22Rv1 (cell line): ENCODE measurements around the gene TMEM54.

Experiments
- H3K27ac ChIP-seq: fragments of 450-650 bp; 2 replicates; pipeline ENCODE4 v1.5.1; 2017
- CTCF ChIP-seq: fragments of 450-650 bp; IDR thresholded peaks from 2 replicates; pipeline ENCODE4 v1.5.1; 2017; ENCODE audit warnings: mild to moderate bottlenecking
- ZFX ChIP-seq: fragments of 450-650 bp; IDR thresholded peaks from 2 replicates; pipeline ENCODE4 v1.6.1; 2017; ENCODE audit warnings: antibody characterized with exemption, borderline replicate concordance

Gene TMEM54

GRCh38 chr1:32899586-32900296, 1.4 kb downstream of the TMEM54 start:
- no peak for TF ChIP-seq ZFX
- no peak for TF ChIP-seq CTCF
- peak overlapping the region; percentile 89 for H3K27ac ChIP-seq

- no peak for TF ChIP-seq CTCF
- no peak for TF ChIP-seq ZFX
- peak overlapping the region; percentile 89 for H3K27ac ChIP-seq
Measured at GRCh38 chr1:32898958-32899357, 2.2 kb downstream of the TMEM54 start.

DNA sequence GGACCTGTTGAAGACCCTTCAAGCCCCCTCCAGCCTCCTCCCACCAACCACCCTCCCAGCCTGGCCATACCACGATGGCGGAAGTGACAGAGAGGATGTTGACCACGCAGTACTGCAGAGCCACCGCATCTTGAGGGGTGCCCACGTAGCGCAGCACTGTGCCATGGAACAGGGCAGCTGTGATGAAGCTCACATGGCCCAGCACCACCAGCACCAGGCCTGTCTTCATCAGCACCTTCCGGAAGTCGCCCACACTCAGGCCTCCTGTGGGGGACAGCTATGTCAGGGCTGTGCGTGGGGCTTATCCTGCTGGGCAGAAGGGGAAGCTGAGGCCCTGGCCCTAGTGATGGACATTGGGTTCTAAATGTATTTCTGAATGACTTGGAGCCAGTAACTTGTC, 3.1 kb downstream of the TMEM54 start:
- peak overlapping the region; percentile 89; the same call in 1 of the 2 replicates for H3K27ac ChIP-seq
- TF ChIP-seq CTCF (no peak), ZFX (no peak)

GRCh38 chr1:32897082-32898049, 3.8 kb downstream of the TMEM54 start:
- H3K27ac ChIP-seq = peak overlapping the region; percentile 33; the same call in 1 of the 2 replicates
- TF ChIP-seq CTCF (no peak), ZFX (no peak)

- peak overlapping the region; percentile 33; the same call in 1 of the 2 replicates for H3K27ac ChIP-seq
- TF ChIP-seq CTCF = no peak
- TF ChIP-seq ZFX = no peak
Measured at GRCh38 chr1:32896451-32896850, 4.7 kb downstream of the TMEM54 start.

DNA sequence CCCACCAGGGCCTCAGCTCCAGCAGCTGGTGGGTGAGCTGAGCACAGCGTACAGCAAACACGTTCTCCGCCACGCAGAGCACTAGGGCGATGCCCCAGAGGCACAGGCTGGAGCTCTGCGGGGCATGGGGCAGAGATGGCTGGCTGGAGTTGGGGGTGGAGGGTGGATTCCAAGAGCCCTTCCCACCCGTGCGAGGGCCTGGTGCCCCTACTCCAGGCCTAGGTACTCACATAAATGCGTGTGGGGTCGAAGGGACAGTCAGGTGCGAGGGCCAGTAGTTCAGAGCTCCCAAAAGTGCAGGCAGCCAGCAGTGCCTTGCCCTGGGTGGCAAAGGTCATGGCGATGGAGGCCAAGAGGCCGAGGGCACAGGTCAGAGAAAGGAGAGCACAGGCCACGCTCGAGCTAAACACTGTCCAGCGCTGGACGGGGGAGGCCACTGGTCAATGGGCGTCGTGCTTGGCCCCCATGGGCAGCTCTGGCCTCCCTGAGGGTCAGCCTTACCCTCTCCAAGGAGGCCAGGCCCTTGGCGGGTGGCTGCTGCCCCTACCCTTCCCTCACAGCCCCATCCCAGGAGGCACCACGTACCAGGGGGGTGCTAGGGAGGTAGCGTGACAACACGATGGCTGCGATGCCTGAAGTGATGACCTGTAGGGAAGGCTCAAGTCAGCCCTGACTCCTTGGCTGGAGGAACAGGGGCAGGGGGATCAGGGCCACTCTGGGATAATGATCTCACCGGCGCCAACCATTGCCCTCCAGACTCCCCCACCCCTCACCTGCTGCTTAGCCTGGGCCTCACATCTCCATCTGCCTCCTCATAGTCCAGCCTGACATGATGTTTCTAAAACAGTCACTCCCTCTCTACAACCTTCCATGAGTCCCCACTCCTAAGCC, 5.6 kb downstream of the TMEM54 start:
- peak overlapping the region; percentile 92 for H3K27ac ChIP-seq
- TF ChIP-seq CTCF = no peak
- no peak for TF ChIP-seq ZFX
